ENCODE measurements around the gene NTN3. TPM values are rescaled to one million over a fixed set of nuclear protein-coding genes. Genes with fewer than 3 reads are reported as not detected.

Gene NTN3
- polyA plus RNA-seq, 6 donors from 2014 or later: not detected

DNA sequence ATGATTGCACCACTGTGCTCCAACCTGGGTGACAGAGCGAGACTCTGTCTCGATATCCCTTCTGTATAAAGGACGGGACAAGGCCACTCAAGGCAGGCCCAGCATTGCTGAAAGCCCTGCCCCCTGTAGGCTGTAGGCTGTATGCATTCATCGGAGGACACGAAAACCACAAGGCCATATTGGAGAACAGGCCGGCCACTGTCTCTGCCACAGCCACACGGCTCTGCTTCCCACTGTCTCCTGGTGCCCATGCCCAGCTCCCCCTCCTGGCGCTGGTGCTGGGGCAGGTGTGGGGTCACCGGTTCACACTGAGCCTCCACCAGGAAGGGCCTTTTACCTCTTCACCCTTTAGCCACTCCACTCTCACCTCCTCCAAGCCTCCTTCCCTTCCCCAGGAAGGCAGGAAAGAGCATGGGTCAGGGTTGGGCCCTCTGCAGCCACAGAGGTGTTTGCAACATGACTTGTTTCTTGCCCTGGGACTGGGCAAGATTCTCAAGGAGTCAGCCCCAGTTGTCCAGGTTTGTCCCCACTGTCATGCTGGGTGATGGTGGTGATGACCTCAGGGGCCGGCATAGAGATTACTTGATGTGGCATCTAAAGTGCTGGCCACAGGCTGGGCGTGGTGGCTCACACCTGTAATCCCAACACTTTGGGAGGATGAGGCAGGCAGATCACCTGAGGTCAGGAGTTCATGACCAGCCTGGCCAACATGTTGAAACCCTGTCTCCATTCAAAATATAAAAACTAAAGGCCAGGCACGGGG lies 5.3 kb upstream of the NTN3 start:
- Mint-ChIP-seq H3K4me3 (peak overlapping the region in 5 of 8 donors; percentile 5 to 67 (median 40)), H3K9me3 (no peaks in the 10 kb centered on the region)

DNA sequence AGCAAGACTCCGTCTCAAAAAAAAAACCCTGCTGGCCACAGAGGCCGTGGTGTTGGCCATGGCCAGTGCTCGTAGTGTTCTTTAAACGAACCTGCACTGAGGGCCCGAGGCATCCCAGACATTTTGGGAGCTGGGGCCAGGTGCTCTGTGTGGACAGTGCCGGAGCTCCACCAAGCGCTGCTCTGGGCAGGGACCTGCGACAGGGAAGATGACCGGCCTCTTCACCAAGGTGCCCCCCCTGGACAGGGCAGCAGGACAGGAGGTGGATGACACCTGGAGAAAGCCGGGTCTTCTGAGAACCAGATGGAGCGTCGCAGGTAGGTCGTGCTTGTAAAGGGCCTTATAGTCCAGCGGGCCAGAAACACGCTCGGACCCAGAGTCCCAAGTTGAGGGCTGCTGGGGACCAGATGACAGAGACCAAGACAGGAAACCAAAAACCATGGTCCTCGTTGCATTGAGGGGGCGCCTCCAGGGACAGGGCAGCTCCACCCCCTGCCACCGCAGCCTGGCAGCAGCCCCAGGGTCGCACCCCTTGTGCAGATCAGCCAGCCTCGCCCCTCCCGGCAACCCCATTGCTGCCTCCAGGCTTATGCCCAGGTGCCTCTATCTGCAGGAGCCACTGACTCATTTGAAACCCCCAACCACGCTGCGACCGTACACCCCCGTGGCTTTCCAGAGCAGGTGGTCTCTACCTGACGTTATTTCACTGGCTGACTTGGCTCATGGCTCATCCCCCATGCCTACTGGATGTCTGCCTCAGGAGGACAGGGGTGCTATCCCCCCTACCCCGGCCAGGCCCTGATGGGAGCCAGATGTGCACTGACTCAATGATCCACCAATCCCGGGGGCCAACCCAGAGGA lies 4.2 kb upstream of the NTN3 start:
- no peaks in the 10 kb centered on the region for H3K9me3 Mint-ChIP-seq
- peaks cover 19 to 30% (median 19%) of the 10 kb centered on the region in 3 donors for H3K4me1 Mint-ChIP-seq
- H3K27ac Mint-ChIP-seq: no peak overlapping the region
- peaks cover 6 to 20% (median 20%) of the 10 kb centered on the region in 3 donors for H3K27me3 Mint-ChIP-seq
- DNase-seq (no peak), ATAC-seq (ENCODE audit: low read depth in 2 of 2) (no peak)
- peak overlapping the region; percentile 15 to 82 (median 58) for H3K4me3 Mint-ChIP-seq
- H3K36me3 Mint-ChIP-seq: no peaks in the 10 kb centered on the region

More for the DNA sequence above, 5.3 kb upstream of the NTN3 start:
- Mint-ChIP-seq H3K27me3 (peaks cover 6 to 20% (median 20%) of the 10 kb centered on the region in 3 donors), H3K27ac (no peak overlapping the region), H3K4me1 (peaks cover 19 to 30% (median 19%) of the 10 kb centered on the region in 3 donors), H3K36me3 (no peaks in the 10 kb centered on the region)
- no peak for ATAC-seq (ENCODE audit: low read depth in 2 of 2)
- DNase-seq: no peak

DNA sequence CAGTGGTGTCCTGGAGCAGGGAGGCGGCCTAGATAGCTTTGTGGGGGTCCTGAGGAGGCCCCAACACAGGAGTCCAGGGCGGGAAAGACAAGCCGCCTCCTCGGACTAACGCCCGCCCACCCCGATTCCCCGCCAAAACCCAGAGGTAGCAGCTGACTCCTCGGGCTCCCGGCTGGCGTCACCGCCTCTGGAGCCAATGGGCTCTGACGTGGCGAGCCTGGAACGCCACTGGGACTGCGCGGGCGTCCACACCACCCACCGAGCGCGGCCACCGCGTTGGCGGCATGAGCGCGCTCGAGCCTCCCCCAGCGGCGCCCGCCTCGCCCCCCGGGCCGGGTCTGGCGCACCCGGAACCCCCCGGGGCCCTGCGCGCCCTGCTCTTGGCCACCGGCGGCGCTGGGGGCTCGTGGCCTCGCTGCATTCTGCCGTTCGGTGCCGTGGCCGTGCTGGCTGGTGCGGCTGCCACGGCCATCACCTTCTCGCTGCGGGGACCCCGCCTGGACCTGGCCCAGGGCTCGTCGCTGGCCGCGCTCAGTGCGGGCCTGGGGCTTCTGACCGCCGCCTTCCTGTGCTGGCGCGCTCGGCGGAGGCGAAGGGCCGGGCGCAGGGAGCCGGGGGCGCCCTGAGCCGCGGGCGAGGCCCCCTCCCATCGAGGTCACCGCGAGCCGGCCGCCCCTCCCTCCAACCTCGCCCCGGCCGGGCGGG lies 3.4 kb upstream of the NTN3 start:
- Mint-ChIP-seq H3K9me3 (no peaks in the 10 kb centered on the region), H3K27me3 (peaks cover 6 to 21% (median 20%) of the 10 kb centered on the region in 3 donors), H3K4me1 (peaks cover 19 to 30% (median 19%) of the 10 kb centered on the region in 3 donors), H3K4me3 (peak overlapping the region; percentile 15 to 82 (median 69)), H3K27ac (no peak overlapping the region), H3K36me3 (no peaks in the 10 kb centered on the region)
- no peak for DNase-seq
- peak; percentile 53 to 56 for ATAC-seq (ENCODE audit: low read depth in 2 of 2)

DNA sequence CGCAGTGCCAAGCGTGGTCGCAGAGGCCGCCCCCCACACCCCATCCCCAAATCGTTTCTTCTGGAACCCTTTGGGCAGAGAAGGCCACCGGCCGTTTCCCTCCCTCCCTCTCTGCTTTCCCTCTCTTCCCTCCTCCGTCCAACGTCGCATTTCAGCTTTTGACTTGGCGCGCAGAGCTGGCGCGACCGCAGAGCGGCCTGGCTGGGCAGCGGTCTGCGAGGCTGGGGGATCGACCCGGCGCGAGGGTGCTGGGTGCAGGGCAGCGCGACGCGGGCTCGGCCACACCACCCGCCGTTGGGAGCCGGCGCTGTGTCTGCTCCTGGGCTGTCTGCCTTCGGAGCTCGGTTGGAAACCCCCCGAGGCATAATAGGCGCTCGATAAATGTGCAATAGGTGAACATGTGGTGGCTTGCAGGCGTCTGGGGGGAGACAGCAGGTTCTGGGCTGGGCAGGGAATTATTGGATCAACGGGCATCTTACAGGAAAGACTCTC lies 2.8 kb upstream of the NTN3 start:
- peak overlapping the region; percentile 44 to 86 (median 77) for H3K4me3 Mint-ChIP-seq
- peaks cover 23 to 35% (median 24%) of the 10 kb centered on the region in 3 donors for H3K4me1 Mint-ChIP-seq
- H3K27ac Mint-ChIP-seq: peak overlapping the region in 1 of 6 donors; percentile 41
- H3K27me3 Mint-ChIP-seq: peaks cover 6 to 27% (median 26%) of the 10 kb centered on the region in 3 donors
- H3K36me3 Mint-ChIP-seq: no peaks in the 10 kb centered on the region
- ATAC-seq (ENCODE audit: low read depth in 2 of 2): peak; percentile 50 to 57
- H3K9me3 Mint-ChIP-seq: no peaks in the 10 kb centered on the region
- DNase-seq: no peak

DNA sequence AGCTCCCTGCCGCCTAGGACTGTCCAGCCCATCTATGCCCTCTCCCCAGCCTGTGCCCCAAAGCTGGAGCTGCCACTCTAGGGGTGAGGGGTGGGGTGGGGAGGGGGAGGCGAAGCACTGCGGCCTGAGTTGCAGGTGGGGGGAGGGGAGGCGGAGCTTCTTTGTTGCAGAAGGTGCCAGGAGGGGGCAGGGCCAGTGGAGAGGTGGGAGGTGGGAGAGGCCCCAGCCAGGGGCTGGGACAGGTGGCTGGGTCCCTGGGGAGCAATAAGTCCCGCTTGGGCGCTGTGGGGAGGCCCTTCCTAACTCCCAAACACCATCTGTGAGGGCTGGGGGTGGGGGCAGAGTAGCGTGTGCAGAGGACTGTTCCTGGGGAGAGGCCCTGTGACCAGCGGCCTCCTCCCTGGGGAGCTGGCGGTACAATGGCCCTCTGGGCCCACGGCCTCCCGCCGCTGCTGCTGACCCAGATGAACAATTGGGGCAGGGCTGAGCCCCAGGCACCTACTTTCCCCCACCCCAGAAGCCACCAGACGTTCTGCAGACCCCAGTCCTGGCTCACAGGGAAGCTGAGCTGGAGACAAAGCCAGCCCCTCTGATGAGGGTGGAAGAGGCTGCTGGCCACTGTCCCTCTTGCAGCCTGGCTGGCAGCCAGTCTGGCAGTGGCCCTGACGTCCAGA lies 2.2 kb upstream of the NTN3 start:
- peak overlapping the region; percentile 44 to 86 (median 77) for H3K4me3 Mint-ChIP-seq
- peaks cover 26 to 39% (median 26%) of the 10 kb centered on the region in 3 donors for H3K4me1 Mint-ChIP-seq
- H3K9me3 Mint-ChIP-seq: no peaks in the 10 kb centered on the region
- DNase-seq (peak; percentile 46), ATAC-seq (ENCODE audit: low read depth in 2 of 2) (peak; percentile 66 to 70)
- peaks cover 6 to 28% (median 28%) of the 10 kb centered on the region in 3 donors for H3K27me3 Mint-ChIP-seq
- peak overlapping the region in 4 of 6 donors; percentile 26 to 83 (median 59) for H3K27ac Mint-ChIP-seq
- no peaks in the 10 kb centered on the region for H3K36me3 Mint-ChIP-seq

DNA sequence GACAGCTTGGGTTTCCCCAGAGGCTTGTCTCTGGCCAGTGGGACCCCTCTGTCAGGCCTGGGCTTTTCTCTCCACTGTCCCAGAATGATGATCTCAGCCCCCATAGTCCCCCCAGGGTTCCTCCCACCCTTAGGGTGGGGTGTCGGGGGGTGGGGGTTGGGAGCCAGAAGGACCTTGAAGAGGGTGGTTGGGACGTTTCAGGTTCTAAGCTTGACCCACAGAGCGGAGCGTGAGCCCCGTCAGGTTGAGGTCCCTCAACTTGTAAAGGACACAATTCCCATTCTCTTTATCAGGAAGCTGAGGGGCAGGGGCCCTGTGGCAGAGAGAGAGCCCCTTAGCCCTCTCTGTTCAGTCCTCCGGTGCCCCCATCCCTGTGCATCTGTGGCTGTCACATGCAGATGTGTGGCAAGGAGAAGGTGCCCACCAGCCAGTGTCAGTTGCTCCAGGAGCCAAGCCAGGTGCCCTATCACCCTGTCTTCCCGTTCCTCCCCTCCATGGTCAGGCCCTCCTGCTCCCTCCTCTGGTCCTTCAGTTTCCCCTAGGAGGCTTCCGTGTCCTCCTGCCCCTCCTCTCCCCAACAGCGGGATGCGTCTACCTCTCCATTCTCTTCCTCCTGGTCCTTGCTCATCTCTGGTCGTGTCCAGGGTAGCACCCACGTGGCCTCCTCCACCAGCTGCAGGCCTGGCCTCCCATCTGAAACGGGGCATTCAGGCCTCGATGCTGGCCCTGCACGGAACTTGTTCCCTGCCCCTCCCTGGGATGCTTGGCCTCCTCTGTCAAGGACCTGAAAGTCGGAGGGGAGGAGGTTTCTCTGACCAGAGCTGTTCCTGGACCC lies 1.5 kb upstream of the NTN3 start:
- Mint-ChIP-seq H3K36me3 (no peaks in the 10 kb centered on the region), H3K4me1 (peaks cover 26 to 39% (median 26%) of the 10 kb centered on the region in 3 donors), H3K27me3 (peaks cover 6 to 28% (median 28%) of the 10 kb centered on the region in 3 donors), H3K4me3 (peak overlapping the region in 7 of 8 donors; percentile 47 to 86 (median 71)), H3K27ac (peak overlapping the region in 1 of 6 donors; percentile 33), H3K9me3 (no peaks in the 10 kb centered on the region)
- DNase-seq (no peak), ATAC-seq (ENCODE audit: low read depth in 2 of 2) (no peak)

DNA sequence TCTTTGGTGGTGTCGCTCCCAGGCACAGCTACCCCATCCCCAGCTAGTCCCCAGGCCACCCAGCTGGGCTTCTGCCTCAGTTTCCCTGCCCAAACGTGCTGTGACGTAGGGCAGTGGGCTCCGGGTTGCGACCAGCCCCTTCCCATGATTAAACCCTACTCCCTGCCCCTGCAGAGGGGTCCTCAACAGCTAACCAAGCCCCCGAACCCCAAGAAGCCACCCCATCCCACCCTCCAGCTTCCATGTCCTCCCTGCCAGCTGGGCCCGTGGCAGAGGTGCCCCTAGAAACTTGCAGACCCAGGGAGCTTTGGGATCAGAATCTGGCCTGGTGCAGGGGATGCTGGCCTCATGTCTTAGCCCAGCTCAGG lies 879 bp upstream of the NTN3 start:
- peak overlapping the region in 1 of 6 donors; percentile 26 for H3K27ac Mint-ChIP-seq
- ATAC-seq (ENCODE audit: low read depth in 2 of 2) (no peak), DNase-seq (no peak)
- H3K27me3 Mint-ChIP-seq: peaks cover 6 to 28% (median 28%) of the 10 kb centered on the region in 3 donors
- H3K36me3 Mint-ChIP-seq: no peaks in the 10 kb centered on the region
- H3K9me3 Mint-ChIP-seq: no peaks in the 10 kb centered on the region
- peaks cover 26 to 39% (median 26%) of the 10 kb centered on the region in 3 donors for H3K4me1 Mint-ChIP-seq
- H3K4me3 Mint-ChIP-seq: peak overlapping the region in 7 of 8 donors; percentile 1 to 86 (median 71)

DNA sequence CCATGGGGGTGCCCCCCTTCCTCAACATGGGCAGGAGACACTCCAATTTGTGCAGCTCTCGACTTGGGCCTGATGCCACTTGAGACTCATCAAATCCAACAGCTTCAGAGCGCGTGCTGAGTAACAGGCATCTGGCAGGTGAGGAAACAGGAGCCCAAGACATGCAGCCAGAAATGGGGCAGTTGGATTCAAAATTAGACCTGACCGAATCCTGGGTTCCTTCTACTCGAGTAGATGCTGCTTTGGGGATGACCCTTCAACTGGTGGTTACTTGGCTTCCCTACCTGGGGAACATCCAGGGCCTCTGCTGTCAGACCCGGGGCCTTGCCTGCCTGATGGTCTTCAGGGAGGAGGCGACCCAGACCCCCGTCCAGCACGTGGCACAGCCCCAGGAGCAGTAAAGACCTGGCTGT lies 488 bp upstream of the NTN3 start:
- Mint-ChIP-seq H3K9me3 (no peaks in the 10 kb centered on the region), H3K4me3 (peak overlapping the region in 6 of 8 donors; percentile 1 to 82 (median 44)), H3K4me1 (peaks cover 26 to 39% (median 26%) of the 10 kb centered on the region in 3 donors), H3K27me3 (peaks cover 6 to 28% (median 28%) of the 10 kb centered on the region in 3 donors), H3K27ac (peak overlapping the region in 2 of 6 donors; percentile 26 to 62), H3K36me3 (no peaks in the 10 kb centered on the region)
- ATAC-seq (ENCODE audit: low read depth in 2 of 2) (no peak), DNase-seq (no peak)

DNA sequence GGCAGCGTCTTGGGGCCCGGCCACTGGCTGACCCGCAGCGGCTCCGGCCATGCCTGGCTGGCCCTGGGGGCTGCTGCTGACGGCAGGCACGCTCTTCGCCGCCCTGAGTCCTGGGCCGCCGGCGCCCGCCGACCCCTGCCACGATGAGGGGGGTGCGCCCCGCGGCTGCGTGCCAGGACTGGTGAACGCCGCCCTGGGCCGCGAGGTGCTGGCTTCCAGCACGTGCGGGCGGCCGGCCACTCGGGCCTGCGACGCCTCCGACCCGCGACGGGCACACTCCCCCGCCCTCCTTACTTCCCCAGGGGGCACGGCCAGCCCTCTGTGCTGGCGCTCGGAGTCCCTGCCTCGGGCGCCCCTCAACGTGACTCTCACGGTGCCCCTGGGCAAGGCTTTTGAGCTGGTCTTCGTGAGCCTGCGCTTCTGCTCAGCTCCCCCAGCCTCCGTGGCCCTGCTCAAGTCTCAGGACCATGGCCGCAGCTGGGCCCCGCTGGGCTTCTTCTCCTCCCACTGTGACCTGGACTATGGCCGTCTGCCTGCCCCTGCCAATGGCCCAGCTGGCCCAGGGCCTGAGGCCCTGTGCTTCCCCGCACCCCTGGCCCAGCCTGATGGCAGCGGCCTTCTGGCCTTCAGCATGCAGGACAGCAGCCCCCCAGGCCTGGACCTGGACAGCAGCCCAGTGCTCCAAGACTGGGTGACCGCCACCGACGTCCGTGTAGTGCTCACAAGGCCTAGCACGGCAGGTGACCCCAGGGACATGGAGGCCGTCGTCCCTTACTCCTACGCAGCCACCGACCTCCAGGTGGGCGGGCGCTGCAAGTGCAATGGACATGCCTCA lies 773 bp downstream of the NTN3 start:
- Mint-ChIP-seq H3K36me3 (no peaks in the 10 kb centered on the region), H3K27ac (no peak overlapping the region), H3K4me3 (peak overlapping the region in 3 of 8 donors; percentile 22 to 58 (median 39)), H3K4me1 (peaks cover 26 to 39% (median 38%) of the 10 kb centered on the region in 3 donors), H3K27me3 (peaks cover 6 to 28% (median 28%) of the 10 kb centered on the region in 3 donors), H3K9me3 (no peaks in the 10 kb centered on the region)
- ATAC-seq (ENCODE audit: low read depth in 2 of 2): no peak
- no peak for DNase-seq

DNA sequence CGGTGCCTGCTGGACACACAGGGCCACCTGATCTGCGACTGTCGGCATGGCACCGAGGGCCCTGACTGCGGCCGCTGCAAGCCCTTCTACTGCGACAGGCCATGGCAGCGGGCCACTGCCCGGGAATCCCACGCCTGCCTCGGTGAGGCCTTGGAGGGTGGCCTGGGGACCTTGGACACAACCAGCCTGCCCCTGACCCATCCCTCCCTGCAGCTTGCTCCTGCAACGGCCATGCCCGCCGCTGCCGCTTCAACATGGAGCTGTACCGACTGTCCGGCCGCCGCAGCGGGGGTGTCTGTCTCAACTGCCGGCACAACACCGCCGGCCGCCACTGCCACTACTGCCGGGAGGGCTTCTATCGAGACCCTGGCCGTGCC lies 1.4 kb downstream of the NTN3 start:
- DNase-seq: no peak
- Mint-ChIP-seq H3K36me3 (no peaks in the 10 kb centered on the region), H3K9me3 (no peaks in the 10 kb centered on the region)

DNA sequence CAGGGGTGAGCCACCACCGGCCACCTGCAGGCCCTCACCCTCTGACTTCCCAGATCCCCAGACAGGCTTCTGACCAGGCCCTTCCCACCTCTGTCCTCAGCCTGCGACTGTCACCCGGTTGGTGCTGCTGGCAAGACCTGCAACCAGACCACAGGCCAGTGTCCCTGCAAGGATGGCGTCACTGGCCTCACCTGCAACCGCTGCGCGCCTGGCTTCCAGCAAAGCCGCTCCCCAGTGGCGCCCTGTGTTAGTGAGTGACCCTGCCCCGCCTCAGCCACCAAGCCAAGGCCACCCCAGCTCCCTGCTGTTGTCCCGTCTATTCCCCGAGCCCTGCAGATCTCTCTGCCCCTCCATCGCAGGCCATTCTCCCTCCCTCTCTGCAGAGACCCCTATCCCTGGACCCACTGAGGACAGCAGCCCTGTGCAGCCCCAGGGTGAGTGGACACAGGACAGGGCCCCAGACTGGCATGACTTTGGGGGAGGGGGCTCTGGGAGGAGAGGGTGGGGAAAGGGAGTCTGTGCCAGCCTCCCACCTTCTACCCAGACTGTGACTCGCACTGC lies 1.9 kb downstream of the NTN3 start:
- H3K36me3 Mint-ChIP-seq: no peaks in the 10 kb centered on the region
- peak overlapping the region in 1 of 6 donors; percentile 60 for H3K27ac Mint-ChIP-seq
- no peaks in the 10 kb centered on the region for H3K9me3 Mint-ChIP-seq
- peak overlapping the region; percentile 57 to 90 (median 84) for H3K4me3 Mint-ChIP-seq
- DNase-seq (no peak), ATAC-seq (ENCODE audit: low read depth in 2 of 2) (no peak)
- peaks cover 6 to 28% (median 28%) of the 10 kb centered on the region in 3 donors for H3K27me3 Mint-ChIP-seq
- peaks cover 28 to 40% (median 38%) of the 10 kb centered on the region in 3 donors for H3K4me1 Mint-ChIP-seq

More for the DNA sequence above, 1.4 kb downstream of the NTN3 start:
- no peak for ATAC-seq (ENCODE audit: low read depth in 2 of 2)
- peaks cover 23 to 38% (median 34%) of the 10 kb centered on the region in 3 donors for H3K4me1 Mint-ChIP-seq
- H3K27me3 Mint-ChIP-seq: peaks cover 6 to 28% (median 28%) of the 10 kb centered on the region in 3 donors
- no peak overlapping the region for H3K27ac Mint-ChIP-seq
- H3K4me3 Mint-ChIP-seq: peak overlapping the region in 4 of 8 donors; percentile 40 to 84 (median 79)
